Prostate gland (tissue), 2 donors: ENCODE results near the gene GALNT5.

Source experiments
- POLR2AphosphoS5 ChIP-seq: sonication (generic); formaldehyde crosslinking; IDR thresholded peaks from one replicate; pipeline ENCODE4 v1.6.1; 2017; ENCODE audit warnings: antibody characterized with exemption
- TF ChIP-seq, protein P1 (sequence below), 4 experiments: fragments of 200-600 bp in 2 of 4; fragments of 450-650 bp in 2 of 4; sonication (generic) in 2 of 4; IDR thresholded peaks; 1 replicate in 3 of 4; 2 replicates in 1 of 4; pipeline ENCODE4 v1.5.1; 2016 to 2019; ENCODE audit warnings: antibody characterized with exemption in 4 of 4, mild to moderate bottlenecking in 2 of 4, moderate library complexity in 2 of 4

DNA sequence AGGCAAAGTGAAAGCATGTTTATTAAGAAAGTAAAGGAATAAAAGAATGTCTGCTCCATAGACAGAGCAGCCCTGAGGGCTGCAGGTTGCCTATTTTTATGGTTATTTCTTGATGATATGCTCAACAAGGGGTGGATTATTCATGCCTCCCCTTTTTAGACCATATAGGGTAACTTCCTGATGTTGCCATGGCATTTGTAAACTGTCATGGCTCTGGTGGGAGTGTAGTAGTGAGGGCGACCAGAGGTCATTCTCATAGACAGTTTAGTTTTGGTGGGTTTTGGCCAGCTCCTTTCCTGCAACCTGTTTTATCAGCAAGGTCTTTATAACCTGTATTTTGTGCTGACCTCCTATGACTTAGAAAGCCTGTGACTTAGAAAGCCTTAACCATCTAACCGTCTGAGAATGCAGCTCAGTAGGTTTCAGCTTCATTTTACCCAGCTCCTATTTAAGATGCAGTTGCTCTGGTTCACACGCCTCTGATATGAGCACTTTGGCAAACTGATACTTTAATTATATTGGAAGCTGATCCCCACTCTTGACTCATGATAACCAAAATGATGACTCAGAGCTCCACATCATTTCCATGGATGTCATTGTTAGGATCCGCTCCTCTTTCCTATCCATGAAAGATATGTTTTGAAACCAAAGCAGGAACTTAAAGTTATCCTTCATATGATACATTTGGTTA is 82.6 kb downstream of the GALNT5 start:
- TF ChIP-seq, protein P1, sequence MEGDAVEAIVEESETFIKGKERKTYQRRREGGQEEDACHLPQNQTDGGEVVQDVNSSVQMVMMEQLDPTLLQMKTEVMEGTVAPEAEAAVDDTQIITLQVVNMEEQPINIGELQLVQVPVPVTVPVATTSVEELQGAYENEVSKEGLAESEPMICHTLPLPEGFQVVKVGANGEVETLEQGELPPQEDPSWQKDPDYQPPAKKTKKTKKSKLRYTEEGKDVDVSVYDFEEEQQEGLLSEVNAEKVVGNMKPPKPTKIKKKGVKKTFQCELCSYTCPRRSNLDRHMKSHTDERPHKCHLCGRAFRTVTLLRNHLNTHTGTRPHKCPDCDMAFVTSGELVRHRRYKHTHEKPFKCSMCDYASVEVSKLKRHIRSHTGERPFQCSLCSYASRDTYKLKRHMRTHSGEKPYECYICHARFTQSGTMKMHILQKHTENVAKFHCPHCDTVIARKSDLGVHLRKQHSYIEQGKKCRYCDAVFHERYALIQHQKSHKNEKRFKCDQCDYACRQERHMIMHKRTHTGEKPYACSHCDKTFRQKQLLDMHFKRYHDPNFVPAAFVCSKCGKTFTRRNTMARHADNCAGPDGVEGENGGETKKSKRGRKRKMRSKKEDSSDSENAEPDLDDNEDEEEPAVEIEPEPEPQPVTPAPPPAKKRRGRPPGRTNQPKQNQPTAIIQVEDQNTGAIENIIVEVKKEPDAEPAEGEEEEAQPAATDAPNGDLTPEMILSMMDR (IDR thresholded peaks at IDR 0.05): no peak
- TF ChIP-seq POLR2AphosphoS5: no peak
